ENCODE results near the gene SH3YL1.

- TF ChIP-seq REST (IDR thresholded peaks at IDR 0.05) (no peak), SP1 (IDR thresholded peaks at IDR 0.05) (no peak), CTCF (IDR thresholded peaks at IDR 0.05; ENCODE audit: low read depth, low read length, missing input control) (no peak), GABPA (IDR thresholded peaks at IDR 0.05 in 1 of 2, conservative IDR thresholded peaks at IDR 0.05 in 1 of 2) (no peak), TAF1 (conservative IDR thresholded peaks at IDR 0.05) (no peak), RAD21 (IDR thresholded peaks at IDR 0.05) (no peak), HNF4A (conservative IDR thresholded peaks at IDR 0.05) (no peak)
Measured at GRCh38 chr2:305366-305765, 41.5 kb upstream of the SH3YL1 start.

Data from liver (tissue), 3 donors.